HG02943 (cell line): ENCODE measurements around the gene TTC24.
"Not testable (repeated sequence)": the region's sequence is repeated elsewhere in the genome, so short reads cannot be mapped to it uniquely, and the experiment has no call there.

ENCODE experiments used
- ATAC-seq: cut with Tn5 transposase; IDR thresholded peaks from one replicate; pipeline ENCODE4 v1.9.1; 2021; ENCODE audit warnings: mild to moderate bottlenecking, low read depth, moderate library complexity; ENCODE audit not compliant: unreplicated experiment

Gene TTC24

GRCh38 chr1:156601892-156602291 lies 22.4 kb downstream of the TTC24 start:
- ATAC-seq = no peak

GRCh38 chr1:156602557-156602993 lies 23.1 kb downstream of the TTC24 start:
- ATAC-seq = no peak

- not testable (repeated sequence) for ATAC-seq
Measured at GRCh38 chr1:156607344-156607743, 27.8 kb downstream of the TTC24 start.

- no peak for ATAC-seq
Measured at GRCh38 chr1:156608036-156608674, 28.6 kb downstream of the TTC24 start.

- ATAC-seq = no peak
Measured at GRCh38 chr1:156608981-156609380, 29.5 kb downstream of the TTC24 start.

GRCh38 chr1:156610072-156610471 lies 30.5 kb downstream of the TTC24 start:
- not testable (repeated sequence) for ATAC-seq

- ATAC-seq = no peak
Measured at GRCh38 chr1:156612666-156613065, 33.1 kb downstream of the TTC24 start.

GRCh38 chr1:156615946-156616345 lies 36.4 kb downstream of the TTC24 start:
- no peak for ATAC-seq

- no peak for ATAC-seq
Measured at GRCh38 chr1:156616463-156616862, 36.9 kb downstream of the TTC24 start.

- no peak for ATAC-seq
Measured at GRCh38 chr1:156618853-156619581, 39.5 kb downstream of the TTC24 start, which contains the start of gene HAPLN2. TSS of gene HAPLN2 (plus strand) at chr1:156619415. CDS start at chr1:156623491, 4,076 bp downstream.

- ATAC-seq = no peak
Measured at GRCh38 chr1:156619582-156619955, 40.0 kb downstream of the TTC24 start.

- no peak for ATAC-seq
Measured at GRCh38 chr1:156622581-156623297, 43.2 kb downstream of the TTC24 start.

GRCh38 chr1:156623946-156624813 lies 44.7 kb downstream of the TTC24 start:
- no peak for ATAC-seq

- ATAC-seq = no peak
Measured at GRCh38 chr1:156624814-156625435, 45.4 kb downstream of the TTC24 start.

GRCh38 chr1:156625436-156626078 lies 46.0 kb downstream of the TTC24 start:
- no peak for ATAC-seq

- ATAC-seq = no peak
Measured at GRCh38 chr1:156626079-156626438, 46.5 kb downstream of the TTC24 start.

- no peak for ATAC-seq
Measured at GRCh38 chr1:156627313-156627880, 47.9 kb downstream of the TTC24 start.

GRCh38 chr1:156629823-156630449 lies 50.4 kb downstream of the TTC24 start:
- no peak for ATAC-seq

GRCh38 chr1:156631152-156631551 lies 51.6 kb downstream of the TTC24 start:
- not testable (repeated sequence) for ATAC-seq
